ENCODE measurements around the gene VRK2. TPM values are rescaled to one million over a fixed set of nuclear protein-coding genes. Genes with fewer than 3 reads are reported as not detected.

Gene VRK2
- total RNA-seq, 1 donor from 2014 or later, result 20.7 TPM

DNA sequence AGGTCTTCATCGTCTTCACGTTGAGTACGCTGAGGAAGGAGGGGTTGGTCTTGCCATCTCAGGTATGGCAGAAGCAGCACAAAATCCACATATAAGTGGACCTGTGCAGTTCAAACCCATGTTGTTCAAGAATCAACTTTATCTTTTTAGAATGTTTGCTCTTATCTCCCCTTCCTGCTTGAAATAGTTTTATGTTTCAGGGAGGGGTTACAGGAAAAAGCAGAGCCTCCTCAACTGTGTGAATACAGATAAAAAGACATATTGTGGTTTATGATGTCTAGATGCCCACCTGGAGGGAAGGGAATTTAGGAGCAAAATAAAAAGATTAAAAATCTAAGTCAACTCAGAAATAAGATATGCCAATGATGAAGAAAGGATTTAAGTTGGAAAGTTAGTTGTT is 75.9 kb downstream of the VRK2 start:
- intact Hi-C loops (cut with micrococcal nuclease), result no loop called here
- Histone ChIP-seq H3K27me3 (ENCODE audit: low read depth) (no peaks in the 10 kb centered on the region), H3K9me3 (replicated peaks) (peaks cover 4% of the 10 kb centered on the region), H3K4me3 (no peak overlapping the region), H3K27ac (replicated peaks) (no peak overlapping the region), H3K36me3 (peaks cover 22% of the 10 kb centered on the region), H3K4me1 (no peaks in the 10 kb centered on the region)
- TF ChIP-seq, protein P1, sequence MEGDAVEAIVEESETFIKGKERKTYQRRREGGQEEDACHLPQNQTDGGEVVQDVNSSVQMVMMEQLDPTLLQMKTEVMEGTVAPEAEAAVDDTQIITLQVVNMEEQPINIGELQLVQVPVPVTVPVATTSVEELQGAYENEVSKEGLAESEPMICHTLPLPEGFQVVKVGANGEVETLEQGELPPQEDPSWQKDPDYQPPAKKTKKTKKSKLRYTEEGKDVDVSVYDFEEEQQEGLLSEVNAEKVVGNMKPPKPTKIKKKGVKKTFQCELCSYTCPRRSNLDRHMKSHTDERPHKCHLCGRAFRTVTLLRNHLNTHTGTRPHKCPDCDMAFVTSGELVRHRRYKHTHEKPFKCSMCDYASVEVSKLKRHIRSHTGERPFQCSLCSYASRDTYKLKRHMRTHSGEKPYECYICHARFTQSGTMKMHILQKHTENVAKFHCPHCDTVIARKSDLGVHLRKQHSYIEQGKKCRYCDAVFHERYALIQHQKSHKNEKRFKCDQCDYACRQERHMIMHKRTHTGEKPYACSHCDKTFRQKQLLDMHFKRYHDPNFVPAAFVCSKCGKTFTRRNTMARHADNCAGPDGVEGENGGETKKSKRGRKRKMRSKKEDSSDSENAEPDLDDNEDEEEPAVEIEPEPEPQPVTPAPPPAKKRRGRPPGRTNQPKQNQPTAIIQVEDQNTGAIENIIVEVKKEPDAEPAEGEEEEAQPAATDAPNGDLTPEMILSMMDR (IDR thresholded peaks at IDR 0.05; ENCODE audit: borderline replicate concordance), result no peak
- DNase-seq, result no peak

DNA sequence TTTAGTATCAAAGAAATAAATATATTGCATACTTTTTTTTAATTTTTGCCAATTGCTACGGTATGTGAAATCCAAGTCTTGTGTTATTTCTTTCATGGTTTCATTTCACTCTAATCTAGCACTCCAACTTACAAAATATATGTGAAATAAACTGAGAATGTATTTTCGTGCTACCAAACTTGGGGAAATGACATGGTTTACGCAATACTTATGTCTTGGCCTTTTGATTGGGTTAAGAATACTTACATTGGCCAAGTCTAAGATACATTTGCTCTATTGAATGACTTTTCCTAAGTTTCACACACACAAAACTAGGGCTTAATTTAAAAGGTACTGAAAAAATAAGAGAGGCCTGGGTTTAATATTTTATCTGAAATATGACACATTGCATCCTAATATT is 80.5 kb downstream of the VRK2 start:
- DNase-seq, result no peak
- H3K36me3 ChIP-seq, result peaks cover 12% of the 10 kb centered on the region
- no peak overlapping the region for H3K27ac ChIP-seq (replicated peaks)
- peaks cover 13% of the 10 kb centered on the region for H3K4me1 ChIP-seq
- H3K9me3 ChIP-seq (replicated peaks), result no peaks in the 10 kb centered on the region
- TF ChIP-seq, protein P1 (IDR thresholded peaks at IDR 0.05; ENCODE audit: borderline replicate concordance), result no peak
- no peak overlapping the region for H3K4me3 ChIP-seq
- no peaks in the 10 kb centered on the region for H3K27me3 ChIP-seq (ENCODE audit: low read depth)
- intact Hi-C loops (cut with micrococcal nuclease), result no loop called here

DNA sequence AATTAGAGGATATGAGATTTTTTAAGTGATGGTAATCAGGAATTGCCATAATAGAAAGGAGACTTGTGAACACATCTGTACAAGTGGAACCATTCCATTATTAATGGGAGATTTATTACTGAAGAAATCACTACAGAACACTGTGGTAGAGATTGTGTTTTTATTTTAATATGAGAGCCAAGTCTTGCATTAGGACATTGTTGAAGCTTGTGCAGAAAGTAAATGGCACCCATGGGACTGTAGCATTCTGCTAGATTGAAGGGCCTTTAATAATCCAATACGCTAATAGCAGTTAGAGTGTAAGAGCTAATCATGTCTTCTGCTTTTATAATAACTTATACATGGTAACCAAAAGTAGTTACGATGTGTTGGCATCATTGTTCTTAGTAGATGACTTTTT is 83.6 kb downstream of the VRK2 start:
- H3K36me3 ChIP-seq, result peaks cover 14% of the 10 kb centered on the region
- H3K4me1 ChIP-seq, result peaks cover 15% of the 10 kb centered on the region
- H3K27ac ChIP-seq (replicated peaks), result no peak overlapping the region
- TF ChIP-seq, protein P1 (IDR thresholded peaks at IDR 0.05; ENCODE audit: borderline replicate concordance), result no peak
- no peaks in the 10 kb centered on the region for H3K27me3 ChIP-seq (ENCODE audit: low read depth)
- no peaks in the 10 kb centered on the region for H3K9me3 ChIP-seq (replicated peaks)
- DNase-seq, result no peak
- intact Hi-C loops (cut with micrococcal nuclease), result no loop called here
- H3K4me3 ChIP-seq, result no peak overlapping the region

DNA sequence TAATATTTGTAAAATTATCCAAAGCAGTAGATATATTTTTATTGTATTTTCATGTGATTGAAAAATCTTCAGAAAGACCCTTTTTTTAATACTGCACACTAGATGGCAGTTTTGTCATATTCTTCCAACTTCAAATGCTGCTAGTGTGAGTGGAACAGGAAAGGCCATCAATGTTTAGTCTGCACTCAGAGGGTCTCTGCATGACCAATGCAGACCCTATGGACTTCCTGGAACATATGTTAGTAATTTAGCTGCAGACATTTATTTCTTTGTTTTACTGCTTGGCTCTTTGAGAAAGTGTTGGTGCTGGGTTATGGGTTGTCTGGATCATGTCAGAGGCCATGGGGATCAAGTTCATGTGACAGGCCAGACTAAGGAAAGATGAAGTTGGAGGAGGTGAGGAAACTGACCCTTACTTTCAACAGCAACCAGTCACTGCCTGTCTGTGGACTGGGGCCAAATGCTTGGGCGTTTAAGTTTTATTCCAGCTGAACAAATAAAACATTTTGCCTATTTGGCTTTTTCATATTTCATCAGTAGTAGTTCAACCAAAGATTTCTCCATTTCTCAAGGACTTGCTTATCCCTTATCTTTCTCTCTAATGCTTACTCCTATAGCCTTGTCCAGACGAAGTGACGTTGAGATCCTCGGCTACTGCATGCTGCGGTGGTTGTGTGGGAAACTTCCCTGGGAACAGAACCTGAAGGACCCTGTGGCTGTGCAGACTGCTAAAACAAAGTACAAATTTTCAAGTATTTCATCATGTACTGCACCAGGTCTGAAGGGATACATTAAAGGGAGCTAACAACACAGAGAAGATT is 84.8 kb downstream of the VRK2 start:
- Histone ChIP-seq H3K27ac (replicated peaks) (peak overlapping the region; percentile 28), H3K4me1 (peaks cover 15% of the 10 kb centered on the region), H3K36me3 (peaks cover 14% of the 10 kb centered on the region), H3K27me3 (ENCODE audit: low read depth) (no peaks in the 10 kb centered on the region), H3K4me3 (no peak overlapping the region), H3K9me3 (replicated peaks) (no peaks in the 10 kb centered on the region)
- TF ChIP-seq, protein P1 (IDR thresholded peaks at IDR 0.05; ENCODE audit: borderline replicate concordance), result peak; percentile 27
- intact Hi-C loops (cut with micrococcal nuclease), result no loop called here
- DNase-seq, result no peak

DNA sequence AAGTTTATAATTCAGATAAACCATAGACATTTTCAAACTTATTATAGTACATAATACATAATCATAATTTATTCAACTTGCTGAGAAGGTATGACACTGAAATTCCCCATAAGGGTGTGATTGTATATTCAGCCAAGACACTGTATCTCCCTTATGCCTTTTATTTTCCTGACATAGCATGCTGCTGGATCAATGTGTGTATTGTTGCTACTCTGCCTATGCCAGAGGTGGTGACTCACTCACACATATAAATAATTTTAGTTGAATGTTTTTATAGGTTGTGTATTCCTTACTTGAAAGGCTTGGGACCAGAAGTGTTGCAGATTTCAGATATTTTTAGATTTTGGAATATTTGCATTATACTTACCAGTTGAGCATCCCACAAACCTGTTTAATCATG is 86.8 kb downstream of the VRK2 start:
- Histone ChIP-seq H3K27ac (replicated peaks) (no peak overlapping the region), H3K36me3 (peaks cover 14% of the 10 kb centered on the region), H3K4me3 (no peak overlapping the region), H3K9me3 (replicated peaks) (no peaks in the 10 kb centered on the region), H3K4me1 (peaks cover 29% of the 10 kb centered on the region), H3K27me3 (ENCODE audit: low read depth) (no peaks in the 10 kb centered on the region)
- TF ChIP-seq, protein P1 (IDR thresholded peaks at IDR 0.05; ENCODE audit: borderline replicate concordance), result no peak
- intact Hi-C loops (cut with micrococcal nuclease), result no loop called here
- DNase-seq, result no peak

All from left ventricle myocardium inferior (tissue), 1 donor.